Thyroid gland (tissue), 4 donors: ENCODE measurements around the gene NXNL2. TPM values are rescaled to one million over a fixed set of nuclear protein-coding genes. Genes with fewer than 3 reads are reported as not detected.
A peak's percentile ranks its signal among the peaks of the same experiment; 100 is the strongest.

Source experiments
- DNase-seq, 2 donors: peaks; one replicate each; pipeline ENCODE4 v3.0.0-alpha.2; 2019
- H3K27ac ChIP-seq, 3 donors: fragments of 200-600 bp; sonication (generic); 1 replicate in 2 of 3; 2 replicates in 1 of 3; pipeline ENCODE4 v1.5.1; 2016 to 2019; ENCODE audit warnings: mild to moderate bottlenecking in 1 of 3, moderate library complexity in 1 of 3
- H3K27me3 ChIP-seq: fragments of 200-600 bp; sonication (generic); one replicate; pipeline ENCODE4 v1.5.1; 2019
- H3K36me3 ChIP-seq, 2 donors: fragments of 200-600 bp; sonication (generic); one replicate each; pipeline ENCODE4 v1.5.1; 2016 to 2019
- H3K4me1 ChIP-seq, 2 donors: fragments of 200-600 bp; sonication (generic); one replicate each; pipeline ENCODE4 v1.5.1; 2017 to 2019
- H3K4me3 ChIP-seq, 3 donors: fragments of 200-600 bp; sonication (generic); replicated peaks in 1 of 3; 1 replicate in 2 of 3; 2 replicates in 1 of 3; pipeline ENCODE4 v1.5.1; 2016; ENCODE audit warnings: mild to moderate bottlenecking in 1 of 3
- H3K9me3 ChIP-seq: fragments of 200-600 bp; sonication (generic); one replicate; pipeline ENCODE4 v1.5.1; 2017
- CTCF ChIP-seq, 6 experiments: fragments of 200-600 bp in 3 of 6; fragments of 450-650 bp in 3 of 6; sonication (generic) in 3 of 6; IDR thresholded peaks; one replicate each; pipeline ENCODE4 v1.5.1; 2016 to 2019; ENCODE audit warnings: antibody characterized with exemption in 6 of 6, mild to moderate bottlenecking in 2 of 6, inconsistent platforms in 1 of 6, moderate library complexity in 1 of 6
- POLR2A ChIP-seq, 2 donors: fragments of 450-650 bp; IDR thresholded peaks; one replicate each; pipeline ENCODE4 v1.6.1; 2017; ENCODE audit warnings: antibody characterized with exemption in 2 of 2, mild to moderate bottlenecking in 2 of 2, moderate library complexity in 1 of 2
- WGBS, 2 donors: methylation state at CpG; one replicate each; pipeline ENCODE4 v1.1.5; 2017; 5-methylcytosine and 5-hydroxymethylcytosine counted together
- intact Hi-C: fragments of 100-400 bp; cut with DNase I; formaldehyde crosslinking; loops from one replicate; pipeline ENCODE4 v1.15.1; 2023
- total RNA-seq, 4 donors: library from RNA; depleted of rRNA; stranded (reverse); fragments of >200 nt; gene quantifications; one replicate each; pipeline ENCODE4 v1.2.3, GENCODE V29; 2016

The NXNL2 gene
- total RNA-seq, 4 donors from 2014 or later, result 0.49 to 1.3 (median 0.81) TPM; not detected in 1

GRCh38 chr9:88589656-88590055 lies 54.7 kb downstream of the NXNL2 start:
- Histone ChIP-seq H3K36me3 (no peaks in the 10 kb centered on the region), H3K27ac (no peak overlapping the region), H3K27me3 (no peaks in the 10 kb centered on the region), H3K4me3 (no peak overlapping the region), H3K4me1 (no peaks in the 10 kb centered on the region), H3K9me3 (no peaks in the 10 kb centered on the region)
- 87 to 93% methylated on average over 3 of the region's 3 CpGs for WGBS, 2 donors
- intact Hi-C loops, result loop anchor here (5.0 kb wide), 1 partner anchor 688 kb away; no protein-coding TSS in a partner anchor
- TF ChIP-seq CTCF (IDR thresholded peaks at IDR 0.05) (no peak), POLR2A (IDR thresholded peaks at IDR 0.05) (no peak)
- no peak for DNase-seq

GRCh38 chr9:88590558-88591146 lies 55.7 kb downstream of the NXNL2 start:
- Histone ChIP-seq H3K27ac (no peak overlapping the region), H3K9me3 (no peaks in the 10 kb centered on the region), H3K4me3 (no peak overlapping the region), H3K36me3 (no peaks in the 10 kb centered on the region), H3K4me1 (no peaks in the 10 kb centered on the region), H3K27me3 (no peaks in the 10 kb centered on the region)
- intact Hi-C loops, result loop anchor here (5.0 kb wide), 1 partner anchor 687 kb away; no protein-coding TSS in a partner anchor
- TF ChIP-seq CTCF (IDR thresholded peaks at IDR 0.05), result no peak
- TF ChIP-seq POLR2A (IDR thresholded peaks at IDR 0.05), result no peak
- DNase-seq, result no peak
- WGBS, 2 donors, result 92 to 93% methylated on average over 11 to 14 of the region's 14 CpGs

GRCh38 chr9:88593537-88594185 lies 58.7 kb downstream of the NXNL2 start:
- Histone ChIP-seq H3K4me1 (peaks cover 0 to 10% of the 10 kb centered on the region in 2 donors), H3K4me3 (no peak overlapping the region), H3K27me3 (no peaks in the 10 kb centered on the region), H3K9me3 (no peaks in the 10 kb centered on the region), H3K36me3 (no peaks in the 10 kb centered on the region), H3K27ac (no peak overlapping the region)
- intact Hi-C loops, result loop anchor here (2.0 to 5.0 kb wide), 2 partner anchors 409 to 684 kb away; no protein-coding TSS in a partner anchor
- peak; percentile 56 to 65 for DNase-seq
- WGBS, 2 donors, result 36 to 49% methylated on average over 4 of the region's 4 CpGs
- peak; percentile 56 to 74 (median 66) for TF ChIP-seq CTCF (IDR thresholded peaks at IDR 0.05)
- no peak for TF ChIP-seq POLR2A (IDR thresholded peaks at IDR 0.05)

Other genes starting within 250 kb of the NXNL2 start
- gene SPIN1, start 146.7 kb upstream of the NXNL2 start, total RNA-seq, result 100 to 1,000 TPM in 2 of 4 donors, 10 to 100 TPM in 2; 91.9 to 126 (median 103) TPM